ENCODE data around the gene MIPEP.
"Not testable (repeated sequence)": the region's sequence is repeated elsewhere in the genome, so short reads cannot be mapped to it uniquely, and the experiment has no call there.

MIPEP gene

DNA sequence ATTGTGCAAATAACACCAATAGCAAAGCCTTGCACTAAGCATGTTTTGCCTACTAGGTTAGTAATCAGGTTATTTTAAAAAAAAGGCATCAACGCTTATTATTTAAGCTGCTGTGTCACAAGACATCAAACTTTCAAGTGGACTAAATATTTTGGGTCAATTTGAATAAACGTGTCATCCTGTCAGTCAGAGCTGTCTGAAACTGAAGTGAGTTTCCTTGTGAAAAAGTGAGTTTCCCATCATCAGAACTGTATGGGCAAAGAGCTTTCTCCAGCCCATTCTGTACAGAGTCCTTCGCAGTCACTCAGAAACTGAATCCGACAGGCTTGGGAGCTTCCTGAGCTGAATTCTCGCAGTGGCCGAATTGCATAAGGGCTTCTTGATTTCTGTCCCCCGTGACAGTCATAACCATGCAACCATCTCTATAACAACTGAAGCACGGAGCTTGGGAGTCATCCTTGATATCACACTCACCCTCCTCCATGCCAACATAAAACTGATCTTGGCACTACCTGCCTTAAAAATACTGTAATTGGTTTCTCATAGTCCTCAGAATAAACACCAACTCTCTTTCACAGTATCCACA is 139.8 kb downstream of the MIPEP start:
- DNase-seq (ENCODE audit: low read depth in 2 of 2), result no peak

DNA sequence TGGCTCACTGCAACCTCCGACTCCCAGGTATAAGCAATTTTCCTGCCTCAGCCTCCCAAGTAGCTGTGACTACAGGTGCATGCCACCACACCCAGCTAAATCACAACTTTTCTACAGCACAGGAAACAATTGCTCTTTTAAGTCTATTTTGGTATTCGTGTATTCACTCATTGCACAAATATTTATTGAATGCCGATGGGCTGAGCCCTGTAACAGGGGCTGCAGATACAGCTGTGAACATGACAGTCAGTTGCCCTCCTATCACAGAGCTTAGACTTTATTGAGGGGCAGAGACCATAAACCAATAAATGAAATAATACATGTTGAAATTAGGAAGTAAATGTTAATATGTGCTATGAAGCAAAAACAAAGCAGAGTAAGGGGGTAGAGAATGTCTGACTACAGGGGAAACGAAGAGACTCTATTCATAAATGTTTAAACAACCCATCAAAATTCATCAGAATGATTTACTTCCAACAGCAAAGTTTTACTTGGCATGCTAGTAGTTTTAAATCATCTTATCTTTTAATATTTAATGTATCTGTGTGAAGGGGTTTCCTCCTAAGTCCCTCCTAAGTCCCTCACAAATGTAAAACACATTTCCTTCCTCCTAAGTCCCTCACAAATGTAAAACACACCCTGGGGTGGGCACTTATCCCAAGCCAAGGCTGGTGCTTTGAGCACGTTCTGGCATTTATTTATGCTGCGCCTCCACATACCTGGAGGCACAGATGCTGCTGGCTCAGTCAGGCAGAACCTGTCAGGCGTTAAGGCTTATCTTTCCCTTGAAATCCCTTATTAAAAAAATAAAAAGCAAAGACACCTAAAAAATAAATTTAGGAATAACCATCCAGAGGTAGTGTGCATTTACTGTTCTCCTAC is 140.8 kb downstream of the MIPEP start:
- DNase-seq (ENCODE audit: low read depth in 2 of 2), result no peak

DNA sequence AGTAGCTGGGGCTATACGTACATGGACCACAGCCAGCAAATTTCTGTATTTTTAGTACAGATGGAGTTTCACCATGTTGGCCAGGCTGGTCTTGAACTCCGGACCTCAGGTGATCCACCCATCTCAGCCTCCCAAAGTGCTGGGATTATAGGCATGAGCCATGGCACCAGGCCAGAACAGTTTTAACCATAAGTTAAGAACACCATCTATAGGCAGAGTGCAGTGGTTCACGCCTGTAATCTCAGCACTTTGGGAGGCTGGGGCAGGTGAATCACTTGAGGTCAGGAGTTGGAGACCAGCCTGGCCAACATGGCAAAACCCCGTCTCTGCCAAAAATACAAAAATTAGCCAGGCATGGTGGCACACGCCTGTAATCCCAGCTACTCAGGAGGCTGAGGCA is 143.1 kb downstream of the MIPEP start:
- DNase-seq (ENCODE audit: low read depth in 2 of 2), result not testable (repeated sequence)

- no peak for DNase-seq (ENCODE audit: low read depth in 2 of 2)
Measured at GRCh38 chr13:23744315-23744714, 144.9 kb downstream of the MIPEP start.

DNA sequence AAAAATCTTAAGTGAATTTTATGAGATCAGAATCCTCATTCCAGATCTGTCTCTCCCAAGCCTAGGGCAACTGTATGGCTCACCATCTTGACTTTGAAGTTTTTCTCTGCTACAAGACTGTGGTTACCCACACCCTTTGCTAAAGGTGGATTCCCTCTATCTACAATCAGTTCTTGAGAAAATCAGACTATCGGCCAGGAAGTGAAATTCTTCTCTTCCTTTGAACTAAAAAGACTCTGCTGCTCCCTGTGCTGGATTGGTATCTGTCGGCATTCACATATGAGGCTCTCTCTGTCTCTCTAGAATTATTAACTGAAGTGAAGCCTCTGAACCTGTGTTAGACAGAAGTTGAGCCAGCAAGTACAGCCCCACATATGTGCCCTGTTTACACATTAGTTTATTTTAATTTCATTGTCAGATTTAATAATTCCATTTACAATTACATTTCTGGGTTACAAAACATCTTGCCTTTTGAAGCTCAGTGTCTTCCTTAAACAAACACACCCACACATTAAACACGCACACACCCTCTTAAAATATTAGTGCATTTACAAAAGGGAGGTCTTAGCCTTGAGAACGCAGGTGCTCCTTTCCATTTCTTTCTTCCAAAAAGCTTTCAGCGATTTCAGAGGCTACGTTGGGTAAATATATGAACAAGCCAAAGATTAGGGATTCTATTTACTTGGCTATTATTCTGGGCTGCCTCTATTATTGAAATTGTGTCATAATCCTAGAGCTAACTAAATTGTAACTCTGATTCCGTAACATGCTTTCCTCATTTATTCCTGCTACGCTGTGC is 145.7 kb downstream of the MIPEP start:
- no peak for DNase-seq (ENCODE audit: low read depth in 2 of 2)

DNA sequence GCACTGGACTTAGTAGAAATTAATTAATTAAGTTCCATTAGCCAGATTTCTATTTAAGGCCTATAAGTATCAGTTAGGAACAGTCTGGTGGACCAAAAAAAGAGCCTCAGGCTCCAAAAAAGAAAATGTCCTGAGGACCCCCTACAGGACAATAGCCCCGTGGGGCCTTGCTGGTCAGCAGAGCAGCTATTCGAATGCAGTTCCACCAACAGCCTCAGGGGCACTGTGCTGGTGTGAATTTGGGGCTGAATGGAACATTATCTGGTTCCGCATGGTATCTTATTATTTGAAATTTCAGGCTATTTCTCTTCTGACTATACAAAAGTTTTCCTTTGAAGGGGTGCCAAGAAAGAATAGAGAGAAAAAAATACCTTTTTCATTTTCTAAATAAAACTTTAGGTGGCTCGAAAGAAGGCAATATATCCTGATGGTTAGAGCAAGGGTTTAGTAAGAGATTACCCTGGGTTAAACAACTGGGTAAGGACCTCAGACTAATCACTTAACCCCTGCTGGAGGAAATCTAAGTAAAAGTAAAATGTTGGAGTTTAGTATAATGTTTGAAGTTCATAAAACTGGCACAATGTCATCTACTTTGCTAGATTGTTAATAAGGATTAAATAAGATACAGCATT is 147.2 kb downstream of the MIPEP start:
- no peak for DNase-seq (ENCODE audit: low read depth in 2 of 2)

GRCh38 chr13:23740002-23740401 is 149.2 kb downstream of the MIPEP start:
- no peak for DNase-seq (ENCODE audit: low read depth in 2 of 2)

- no peak for DNase-seq (ENCODE audit: low read depth in 2 of 2)
Measured at GRCh38 chr13:23739596-23739995, 149.6 kb downstream of the MIPEP start.

DNA sequence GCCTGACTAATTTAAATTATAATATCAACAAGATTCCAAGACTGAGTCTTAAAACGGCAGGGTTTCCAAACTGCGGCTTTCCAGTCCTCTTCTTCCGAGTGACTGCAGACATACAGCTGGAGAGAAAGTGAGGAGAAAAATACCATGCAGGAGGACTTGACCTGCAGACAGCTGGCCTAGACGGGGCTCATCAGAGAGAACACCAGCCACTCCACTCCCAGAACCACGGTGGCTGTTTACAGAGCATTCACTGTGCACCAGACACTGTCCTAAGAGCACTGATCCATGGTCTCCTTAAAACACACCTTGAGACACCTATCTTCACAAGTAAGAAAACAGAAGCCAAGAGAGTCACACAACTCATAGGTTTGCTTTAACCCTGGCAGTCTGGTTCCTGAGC is 152.7 kb downstream of the MIPEP start:
- DNase-seq (ENCODE audit: low read depth in 2 of 2), result no peak

- DNase-seq (ENCODE audit: low read depth in 2 of 2), result no peak
Measured at GRCh38 chr13:23735329-23735728, 153.9 kb downstream of the MIPEP start.

GRCh38 chr13:23731709-23732108 is 157.5 kb downstream of the MIPEP start:
- DNase-seq (ENCODE audit: low read depth in 2 of 2), result no peak

- no peak for DNase-seq (ENCODE audit: low read depth in 2 of 2)
Measured at GRCh38 chr13:23730251-23730650, 158.9 kb downstream of the MIPEP start.

DNA sequence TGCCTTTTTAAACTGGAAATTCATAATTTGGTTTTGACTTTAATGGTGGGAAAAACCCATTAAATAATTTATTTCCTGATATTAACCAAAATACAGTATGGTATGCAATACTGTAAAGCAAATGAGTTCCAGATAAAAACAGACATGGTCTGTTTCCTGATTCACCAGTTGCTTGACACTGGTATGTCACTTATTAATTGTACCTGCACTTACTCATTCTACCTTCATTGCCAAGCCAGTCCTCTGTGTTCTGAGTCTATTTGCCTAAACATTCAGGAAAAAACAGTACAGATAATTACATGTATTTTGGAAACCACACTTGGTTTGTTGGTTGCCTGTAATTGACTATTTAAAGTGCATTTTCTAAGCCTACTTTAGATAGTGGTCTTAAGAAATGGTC is 159.7 kb downstream of the MIPEP start:
- no peak for DNase-seq (ENCODE audit: low read depth in 2 of 2)

GRCh38 chr13:23728807-23729206 is 160.4 kb downstream of the MIPEP start:
- no peak for DNase-seq (ENCODE audit: low read depth in 2 of 2)

DNA sequence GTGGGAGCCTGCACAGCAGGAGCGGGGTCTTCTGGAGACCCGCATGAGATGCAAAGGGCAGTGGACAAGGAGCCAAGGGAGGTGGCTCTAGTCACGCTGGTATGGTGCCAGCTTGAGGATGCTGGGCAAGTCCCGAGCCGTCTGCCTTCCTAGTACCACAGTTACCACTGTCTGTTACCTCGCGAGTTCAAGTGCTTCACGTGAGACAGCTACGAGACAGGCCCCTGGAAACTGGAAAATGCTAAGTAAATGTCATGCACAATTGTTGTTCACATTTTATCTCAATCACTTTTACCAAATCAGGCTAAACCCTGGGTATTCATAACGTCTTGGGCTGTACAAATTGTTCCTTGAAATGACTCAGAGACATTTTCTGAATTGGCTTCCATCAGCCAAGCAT is 163.3 kb downstream of the MIPEP start:
- no peak for DNase-seq (ENCODE audit: low read depth in 2 of 2)

DNA sequence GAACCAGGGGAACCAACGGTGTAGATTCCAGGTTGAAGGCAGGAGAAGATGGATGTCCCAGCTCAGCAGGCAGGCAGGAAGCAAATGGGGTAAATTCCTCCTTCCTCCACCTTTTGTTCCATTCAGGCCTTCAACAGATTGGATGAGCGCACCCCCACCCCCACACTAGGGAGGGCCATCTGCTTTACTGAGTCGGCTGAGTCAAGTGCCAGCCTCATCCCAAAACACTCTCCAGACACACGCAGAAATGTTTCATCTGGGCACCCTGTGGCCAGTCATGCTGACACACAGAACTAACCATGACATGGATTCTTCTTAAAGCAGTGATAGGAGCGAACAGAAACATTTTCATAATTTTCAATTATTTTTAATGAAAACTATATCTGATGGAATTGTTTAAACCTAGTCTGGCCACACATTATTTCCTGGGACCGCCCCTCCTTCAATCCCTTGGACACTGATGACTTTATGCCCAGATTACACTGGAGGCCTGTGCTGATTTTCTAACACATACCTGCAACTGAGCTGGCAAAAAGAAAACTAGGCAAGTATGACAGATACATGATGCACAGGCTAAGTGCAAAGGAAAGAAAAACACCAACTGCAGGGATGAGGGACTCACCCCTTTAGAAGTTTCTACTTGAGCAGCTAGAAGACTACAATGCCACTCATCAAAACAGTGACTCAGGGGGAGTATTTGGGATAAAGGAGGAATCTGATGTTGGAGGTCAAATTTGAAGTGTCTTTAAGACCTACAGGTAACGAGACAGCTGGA is 164.8 kb downstream of the MIPEP start:
- no peak for DNase-seq (ENCODE audit: low read depth in 2 of 2)

- DNase-seq (ENCODE audit: low read depth in 2 of 2), result no peak
Measured at GRCh38 chr13:23723471-23723870, 165.7 kb downstream of the MIPEP start.

GRCh38 chr13:23722726-23723453 is 166.3 kb downstream of the MIPEP start:
- no peak for DNase-seq (ENCODE audit: low read depth in 2 of 2)

DNA sequence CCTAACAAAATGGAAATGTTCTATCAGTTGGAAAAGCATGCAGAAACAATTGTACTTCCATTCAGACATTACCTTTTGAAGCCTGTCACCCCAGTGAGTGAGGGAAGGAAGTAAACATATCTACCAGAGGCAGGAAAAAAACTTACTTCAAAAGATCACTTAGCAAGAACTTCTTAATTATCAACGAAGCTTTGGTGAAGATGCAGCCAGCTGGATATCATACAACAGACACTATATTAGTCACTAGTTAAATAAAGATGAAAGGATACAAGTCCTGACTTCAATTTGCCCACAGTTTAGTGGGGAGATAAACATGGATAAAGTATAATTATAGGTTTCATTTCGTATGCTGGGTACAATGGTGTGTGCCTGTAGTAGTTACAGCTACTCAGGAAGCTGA is 170.2 kb downstream of the MIPEP start:
- DNase-seq (ENCODE audit: low read depth in 2 of 2), result no peak

DNA sequence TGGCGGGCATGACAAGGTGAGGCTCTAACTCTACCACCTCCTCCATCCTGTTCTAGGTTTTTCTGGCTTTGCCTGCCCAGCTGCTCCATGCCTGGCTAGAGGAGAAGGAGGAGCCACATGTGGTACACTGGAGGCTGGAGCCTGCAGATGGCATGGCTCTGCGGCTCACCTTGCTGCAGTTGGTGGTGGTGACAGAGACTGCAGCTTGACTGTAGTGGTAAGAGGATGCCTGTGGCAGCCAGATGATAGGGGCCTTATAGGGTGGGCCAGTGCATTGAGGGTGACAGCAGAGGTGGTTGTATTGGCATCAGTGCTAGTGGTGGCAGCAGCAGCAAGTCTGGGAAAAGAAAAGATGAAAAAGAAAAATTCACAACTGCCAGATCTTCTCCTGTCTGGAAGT is 172.8 kb downstream of the MIPEP start:
- no peak for DNase-seq (ENCODE audit: low read depth in 2 of 2)

GRCh38 chr13:23715762-23716235 is 173.4 kb downstream of the MIPEP start:
- DNase-seq (ENCODE audit: low read depth in 2 of 2), result no peak
